ENCODE data around the gene FNIP2. TPM values are rescaled to one million over a fixed set of nuclear protein-coding genes. Genes with fewer than 3 reads are reported as not detected.
A peak's percentile ranks its signal among the peaks of the same experiment; 100 is the strongest.

FNIP2 gene
- total RNA-seq, 1 experiment from 2014 or later = 15.8 TPM

DNA sequence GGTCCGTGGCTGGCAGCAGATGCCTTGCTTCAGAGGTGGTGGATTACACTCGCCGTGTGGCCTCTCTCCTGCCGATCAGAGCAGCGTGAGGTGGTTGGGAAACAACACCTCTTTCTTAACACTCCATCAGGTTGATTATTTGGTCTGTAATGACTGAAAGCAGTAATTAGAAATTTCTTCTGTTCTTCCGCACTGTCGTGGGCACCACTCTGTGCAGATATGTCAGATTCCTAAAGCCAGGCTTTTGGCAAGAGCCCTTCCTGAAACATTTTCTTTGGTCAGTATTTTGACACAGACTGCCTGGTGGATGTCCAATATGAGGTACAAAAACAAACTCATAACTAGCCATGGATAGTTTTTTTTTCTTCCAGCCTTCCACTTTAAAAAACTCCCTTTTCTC is 100.9 kb downstream of the FNIP2 start:
- Histone ChIP-seq H3K4me3 (ENCODE audit: low read depth, low read length) (no peak overlapping the region), H3K36me3 (ENCODE audit: control insufficient read depth, insufficient read depth, low read length) (no peaks in the 10 kb centered on the region), H3K27me3 (replicated peaks; ENCODE audit: control insufficient read depth, insufficient read depth, low read length) (no peaks in the 10 kb centered on the region), H3K9me3 (no peaks in the 10 kb centered on the region), H3K4me1 (peaks cover 11% of the 10 kb centered on the region)
- no peak overlapping the region for H3K4me3 Mint-ChIP-seq (ENCODE audit: unreplicated experiment)
- TF ChIP-seq, protein P1, sequence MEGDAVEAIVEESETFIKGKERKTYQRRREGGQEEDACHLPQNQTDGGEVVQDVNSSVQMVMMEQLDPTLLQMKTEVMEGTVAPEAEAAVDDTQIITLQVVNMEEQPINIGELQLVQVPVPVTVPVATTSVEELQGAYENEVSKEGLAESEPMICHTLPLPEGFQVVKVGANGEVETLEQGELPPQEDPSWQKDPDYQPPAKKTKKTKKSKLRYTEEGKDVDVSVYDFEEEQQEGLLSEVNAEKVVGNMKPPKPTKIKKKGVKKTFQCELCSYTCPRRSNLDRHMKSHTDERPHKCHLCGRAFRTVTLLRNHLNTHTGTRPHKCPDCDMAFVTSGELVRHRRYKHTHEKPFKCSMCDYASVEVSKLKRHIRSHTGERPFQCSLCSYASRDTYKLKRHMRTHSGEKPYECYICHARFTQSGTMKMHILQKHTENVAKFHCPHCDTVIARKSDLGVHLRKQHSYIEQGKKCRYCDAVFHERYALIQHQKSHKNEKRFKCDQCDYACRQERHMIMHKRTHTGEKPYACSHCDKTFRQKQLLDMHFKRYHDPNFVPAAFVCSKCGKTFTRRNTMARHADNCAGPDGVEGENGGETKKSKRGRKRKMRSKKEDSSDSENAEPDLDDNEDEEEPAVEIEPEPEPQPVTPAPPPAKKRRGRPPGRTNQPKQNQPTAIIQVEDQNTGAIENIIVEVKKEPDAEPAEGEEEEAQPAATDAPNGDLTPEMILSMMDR (IDR thresholded peaks at IDR 0.05; ENCODE audit: insufficient read depth in 1 of 2, low read depth in 1 of 2, low read length in 1 of 2, severe bottlenecking in 1 of 2, unreplicated experiment in 1 of 2) = no peak
- intact Hi-C loops (cut with micrococcal nuclease; ENCODE audit: unreplicated experiment) = no loop called here
- POLR2A ChIA-PET = no interaction called here
- peaks cover 11% of the 10 kb centered on the region for H3K4me1 Mint-ChIP-seq (ENCODE audit: low read depth, unreplicated experiment)
- H3K27ac Mint-ChIP-seq (ENCODE audit: unreplicated experiment) = no peak overlapping the region
- CTCF ChIA-PET = no interaction called here
- no TSS peak for BruUV-seq (replicated peaks)
- no peaks in the 10 kb centered on the region for H3K27me3 Mint-ChIP-seq (ENCODE audit: insufficient read depth, unreplicated experiment)
- no peaks in the 10 kb centered on the region for H3K9me3 Mint-ChIP-seq (ENCODE audit: unreplicated experiment)
- H3K36me3 Mint-ChIP-seq (ENCODE audit: insufficient read depth, unreplicated experiment) = peaks cover 11% of the 10 kb centered on the region
- no peak for DNase-seq

DNA sequence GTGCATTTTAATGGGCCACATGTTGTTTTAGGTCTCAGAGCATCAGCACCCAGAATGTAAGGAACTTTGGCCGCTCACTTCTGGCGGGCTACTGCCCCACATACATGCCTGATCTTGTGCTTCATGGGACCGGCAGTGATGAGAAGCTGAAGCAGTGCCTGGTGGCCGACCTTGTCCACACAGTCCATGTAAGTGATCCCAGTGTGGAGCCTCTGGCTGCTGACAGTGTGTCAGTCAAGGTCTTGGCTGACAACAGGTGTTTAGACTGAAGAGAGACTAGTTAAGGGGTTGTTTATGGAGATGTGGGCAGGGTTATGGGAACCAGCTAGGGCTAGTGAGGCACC is 101.4 kb downstream of the FNIP2 start:
- CTCF ChIA-PET = no interaction called here

DNA sequence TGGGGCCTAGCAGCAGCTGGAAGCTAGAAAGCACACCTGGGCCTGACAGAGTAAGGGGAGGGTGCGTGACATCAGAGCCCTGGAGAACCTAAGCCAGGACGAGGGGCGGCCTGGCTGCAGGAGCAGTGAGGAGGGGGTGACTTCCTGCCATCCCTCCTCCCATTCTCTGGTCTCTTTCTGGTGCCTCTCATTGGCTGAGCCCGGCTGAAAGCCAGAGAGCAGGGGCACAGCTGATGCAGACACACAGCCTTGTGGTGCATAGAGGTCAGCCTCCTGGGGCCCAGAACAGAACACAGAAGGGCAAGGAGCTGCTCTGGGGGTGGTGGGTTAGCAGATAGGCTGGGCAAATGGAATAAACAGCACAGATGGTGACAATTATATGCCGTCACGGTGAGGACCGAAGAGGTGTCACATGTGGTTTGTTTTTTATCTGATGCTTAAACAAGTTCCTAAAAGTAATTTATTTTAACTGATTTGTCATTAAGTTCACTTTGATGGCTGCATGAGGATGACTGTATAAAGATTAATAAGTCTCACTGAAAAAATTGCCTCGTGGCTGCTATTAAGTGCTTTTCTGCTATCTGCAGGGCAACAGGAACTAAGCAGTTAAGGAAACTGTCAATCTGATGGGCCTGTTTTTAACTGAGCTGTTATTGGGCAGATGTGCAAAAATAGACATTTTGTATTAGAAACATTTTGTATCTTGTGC is 102.0 kb downstream of the FNIP2 start:
- Mint-ChIP-seq H3K27ac (ENCODE audit: unreplicated experiment) (peak overlapping the region; percentile 46), H3K4me1 (ENCODE audit: low read depth, unreplicated experiment) (peaks cover 10% of the 10 kb centered on the region), H3K27me3 (ENCODE audit: insufficient read depth, unreplicated experiment) (no peaks in the 10 kb centered on the region), H3K4me3 (ENCODE audit: unreplicated experiment) (no peak overlapping the region), H3K36me3 (ENCODE audit: insufficient read depth, unreplicated experiment) (peaks cover 11% of the 10 kb centered on the region), H3K9me3 (ENCODE audit: unreplicated experiment) (no peaks in the 10 kb centered on the region)
- peaks cover 11% of the 10 kb centered on the region for H3K4me1 ChIP-seq
- no peak overlapping the region for H3K4me3 ChIP-seq (ENCODE audit: low read depth, low read length)
- DNase-seq = no peak
- no TSS peak for BruUV-seq (replicated peaks)
- TF ChIP-seq, protein P1 (IDR thresholded peaks at IDR 0.05; ENCODE audit: insufficient read depth in 1 of 2, low read depth in 1 of 2, low read length in 1 of 2, severe bottlenecking in 1 of 2, unreplicated experiment in 1 of 2) = no peak
- H3K9me3 ChIP-seq = no peaks in the 10 kb centered on the region
- intact Hi-C loops (cut with micrococcal nuclease; ENCODE audit: unreplicated experiment) = no loop called here
- H3K36me3 ChIP-seq (ENCODE audit: control insufficient read depth, insufficient read depth, low read length) = no peaks in the 10 kb centered on the region
- ChIA-PET POLR2A (interaction anchor here (0.6 kb wide), 1 partner anchor 493 kb away, joined by 3 read pairs; no protein-coding TSS in a partner anchor), CTCF (no interaction called here)
- H3K27me3 ChIP-seq (replicated peaks; ENCODE audit: control insufficient read depth, insufficient read depth, low read length) = no peaks in the 10 kb centered on the region

More for the DNA sequence above, 101.4 kb downstream of the FNIP2 start:
- TF ChIP-seq, protein P1 (IDR thresholded peaks at IDR 0.05; ENCODE audit: insufficient read depth in 1 of 2, low read depth in 1 of 2, low read length in 1 of 2, severe bottlenecking in 1 of 2, unreplicated experiment in 1 of 2) = no peak
- H3K4me1 ChIP-seq = peaks cover 11% of the 10 kb centered on the region
- Mint-ChIP-seq H3K4me3 (ENCODE audit: unreplicated experiment) (no peak overlapping the region), H3K27me3 (ENCODE audit: insufficient read depth, unreplicated experiment) (no peaks in the 10 kb centered on the region), H3K36me3 (ENCODE audit: insufficient read depth, unreplicated experiment) (peaks cover 11% of the 10 kb centered on the region), H3K27ac (ENCODE audit: unreplicated experiment) (peak overlapping the region; percentile 46), H3K4me1 (ENCODE audit: low read depth, unreplicated experiment) (peaks cover 9% of the 10 kb centered on the region), H3K9me3 (ENCODE audit: unreplicated experiment) (no peaks in the 10 kb centered on the region)
- no peak overlapping the region for H3K4me3 ChIP-seq (ENCODE audit: low read depth, low read length)
- POLR2A ChIA-PET = no interaction called here
- DNase-seq = no peak
- no peaks in the 10 kb centered on the region for H3K36me3 ChIP-seq (ENCODE audit: control insufficient read depth, insufficient read depth, low read length)
- no peaks in the 10 kb centered on the region for H3K9me3 ChIP-seq
- H3K27me3 ChIP-seq (replicated peaks; ENCODE audit: control insufficient read depth, insufficient read depth, low read length) = no peaks in the 10 kb centered on the region
- intact Hi-C loops (cut with micrococcal nuclease; ENCODE audit: unreplicated experiment) = no loop called here
- BruUV-seq (replicated peaks) = no TSS peak

All from Caco-2 (cell line).